ENCODE results near the gene LGALS16.

LGALS16 gene

DNA sequence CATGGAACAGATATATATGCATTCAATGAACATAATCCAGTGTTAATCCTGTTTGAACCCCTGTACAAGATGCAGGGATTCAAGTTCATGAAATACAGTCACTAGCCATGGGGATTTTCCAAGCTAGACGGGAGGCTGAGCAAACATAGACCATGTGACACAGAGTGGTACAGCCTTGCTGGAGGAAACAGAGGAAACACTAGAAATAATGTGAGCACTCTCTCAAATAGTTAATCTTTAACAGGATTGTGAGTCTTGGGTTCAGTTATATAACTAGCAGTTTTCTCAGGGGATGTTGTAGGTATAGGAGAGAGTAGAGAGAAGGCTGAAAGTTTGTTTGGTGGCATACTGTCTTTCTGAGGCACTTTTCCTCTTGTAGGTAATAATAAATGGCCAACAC, 13.9 kb upstream of the LGALS16 start:
- Histone ChIP-seq H4K20me1 (ENCODE audit: insufficient read depth, low read length, poor library complexity, severe bottlenecking) (no peaks in the 10 kb centered on the region), H3K4me3 (ENCODE audit: low read length, poor library complexity, severe bottlenecking) (no peak overlapping the region), H3K9me2 (replicated peaks; ENCODE audit: low read depth, low read length) (no peaks in the 10 kb centered on the region), H3K79me2 (ENCODE audit: insufficient read depth, low read length) (no peaks in the 10 kb centered on the region), H2AFZ (ENCODE audit: low read length) (no peak overlapping the region), H3K9ac (ENCODE audit: low read depth, low read length, poor library complexity, severe bottlenecking) (no peak overlapping the region), H3K27me3 (ENCODE audit: insufficient read depth, low read length, poor library complexity, severe bottlenecking) (no peaks in the 10 kb centered on the region), H3K4me2 (ENCODE audit: low read depth, low read length, poor library complexity, severe bottlenecking) (no peak overlapping the region), H3K36me3 (ENCODE audit: insufficient read depth, low read length) (no peaks in the 10 kb centered on the region), H3K4me1 (ENCODE audit: insufficient read depth, low read length, poor library complexity, severe bottlenecking) (no peaks in the 10 kb centered on the region), H3K9me3 (ENCODE audit: insufficient read depth, low read depth, low read length) (no peaks in the 10 kb centered on the region), H3F3A (ENCODE audit: low read depth) (no peaks in the 10 kb centered on the region)
- no peak for TF ChIP-seq EZH2phosphoT487 (IDR thresholded peaks at IDR 0.05; ENCODE audit: borderline replicate concordance)
- TF ChIP-seq, protein P1, sequence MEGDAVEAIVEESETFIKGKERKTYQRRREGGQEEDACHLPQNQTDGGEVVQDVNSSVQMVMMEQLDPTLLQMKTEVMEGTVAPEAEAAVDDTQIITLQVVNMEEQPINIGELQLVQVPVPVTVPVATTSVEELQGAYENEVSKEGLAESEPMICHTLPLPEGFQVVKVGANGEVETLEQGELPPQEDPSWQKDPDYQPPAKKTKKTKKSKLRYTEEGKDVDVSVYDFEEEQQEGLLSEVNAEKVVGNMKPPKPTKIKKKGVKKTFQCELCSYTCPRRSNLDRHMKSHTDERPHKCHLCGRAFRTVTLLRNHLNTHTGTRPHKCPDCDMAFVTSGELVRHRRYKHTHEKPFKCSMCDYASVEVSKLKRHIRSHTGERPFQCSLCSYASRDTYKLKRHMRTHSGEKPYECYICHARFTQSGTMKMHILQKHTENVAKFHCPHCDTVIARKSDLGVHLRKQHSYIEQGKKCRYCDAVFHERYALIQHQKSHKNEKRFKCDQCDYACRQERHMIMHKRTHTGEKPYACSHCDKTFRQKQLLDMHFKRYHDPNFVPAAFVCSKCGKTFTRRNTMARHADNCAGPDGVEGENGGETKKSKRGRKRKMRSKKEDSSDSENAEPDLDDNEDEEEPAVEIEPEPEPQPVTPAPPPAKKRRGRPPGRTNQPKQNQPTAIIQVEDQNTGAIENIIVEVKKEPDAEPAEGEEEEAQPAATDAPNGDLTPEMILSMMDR (conservative IDR thresholded peaks at IDR 0.05; ENCODE audit: low read length): no peak

DNA sequence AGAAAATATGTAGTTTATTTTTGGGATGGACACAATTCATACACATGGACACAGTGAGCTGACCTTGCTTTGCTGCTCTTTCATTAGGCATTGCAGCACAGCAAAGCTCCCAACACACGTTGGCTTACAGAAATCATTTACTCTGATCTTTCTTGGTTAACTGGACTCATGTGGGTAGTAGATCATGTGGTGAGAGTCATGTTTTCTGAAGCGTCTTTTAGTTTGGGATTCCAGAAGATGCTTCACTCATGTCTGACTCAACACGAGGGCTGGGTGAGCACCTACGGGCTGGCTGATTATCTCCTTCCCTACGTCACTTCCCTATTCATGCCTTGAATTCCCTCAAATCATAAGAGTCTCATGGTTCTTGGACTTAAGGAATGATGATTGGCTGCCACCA, 12.1 kb upstream of the LGALS16 start:
- no peaks in the 10 kb centered on the region for H3K9me2 ChIP-seq (replicated peaks; ENCODE audit: low read depth, low read length)
- H3K9me3 ChIP-seq (ENCODE audit: insufficient read depth, low read depth, low read length): no peaks in the 10 kb centered on the region
- H3K79me2 ChIP-seq (ENCODE audit: insufficient read depth, low read length): no peaks in the 10 kb centered on the region
- H3F3A ChIP-seq (ENCODE audit: low read depth): no peaks in the 10 kb centered on the region
- H3K4me3 ChIP-seq (ENCODE audit: low read length, poor library complexity, severe bottlenecking): no peak overlapping the region
- no peak overlapping the region for H2AFZ ChIP-seq (ENCODE audit: low read length)
- H4K20me1 ChIP-seq (ENCODE audit: insufficient read depth, low read length, poor library complexity, severe bottlenecking): no peaks in the 10 kb centered on the region
- no peak overlapping the region for H3K4me2 ChIP-seq (ENCODE audit: low read depth, low read length, poor library complexity, severe bottlenecking)
- H3K4me1 ChIP-seq (ENCODE audit: insufficient read depth, low read length, poor library complexity, severe bottlenecking): no peaks in the 10 kb centered on the region
- TF ChIP-seq EZH2phosphoT487 (IDR thresholded peaks at IDR 0.05; ENCODE audit: borderline replicate concordance): no peak
- TF ChIP-seq, protein P1 (conservative IDR thresholded peaks at IDR 0.05; ENCODE audit: low read length): no peak
- H3K9ac ChIP-seq (ENCODE audit: low read depth, low read length, poor library complexity, severe bottlenecking): no peak overlapping the region
- H3K36me3 ChIP-seq (ENCODE audit: insufficient read depth, low read length): no peaks in the 10 kb centered on the region
- H3K27me3 ChIP-seq (ENCODE audit: insufficient read depth, low read length, poor library complexity, severe bottlenecking): no peaks in the 10 kb centered on the region

DNA sequence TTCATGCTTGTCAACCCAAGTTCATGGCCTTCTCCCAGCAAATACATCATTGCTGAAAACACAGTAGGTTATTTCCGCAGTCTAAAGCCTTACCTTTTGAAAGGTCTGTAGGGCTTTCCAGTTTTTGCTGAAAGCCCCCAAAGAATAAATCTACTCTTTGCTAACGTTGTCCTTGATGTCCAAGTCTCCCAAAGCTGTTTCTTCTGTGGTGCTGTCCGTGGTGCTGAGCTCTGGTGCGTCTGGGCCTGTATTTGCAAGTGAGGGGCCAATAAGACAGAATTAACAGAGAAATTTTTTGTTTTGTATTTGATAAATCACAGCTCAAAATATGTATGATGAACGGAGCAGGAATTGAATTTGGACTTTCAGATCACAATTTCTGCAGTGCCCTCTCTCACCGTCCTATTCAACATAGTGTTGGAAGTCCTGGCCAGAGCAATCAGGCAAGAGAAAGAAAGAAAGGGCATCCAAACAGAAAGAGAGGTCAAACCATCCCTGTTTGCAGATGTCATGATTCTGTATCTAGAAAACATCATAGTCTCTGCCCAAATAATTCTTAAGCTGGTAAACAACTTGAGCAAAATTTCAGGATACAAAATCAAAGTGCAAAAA, 9.8 kb upstream of the LGALS16 start:
- Histone ChIP-seq H3K9me2 (replicated peaks; ENCODE audit: low read depth, low read length) (no peaks in the 10 kb centered on the region), H2AFZ (ENCODE audit: low read length) (no peak overlapping the region), H3K4me2 (ENCODE audit: low read depth, low read length, poor library complexity, severe bottlenecking) (no peak overlapping the region), H3K9ac (ENCODE audit: low read depth, low read length, poor library complexity, severe bottlenecking) (no peak overlapping the region), H3K9me3 (ENCODE audit: insufficient read depth, low read depth, low read length) (no peaks in the 10 kb centered on the region), H3F3A (ENCODE audit: low read depth) (no peaks in the 10 kb centered on the region), H3K4me3 (ENCODE audit: low read length, poor library complexity, severe bottlenecking) (no peak overlapping the region), H3K79me2 (ENCODE audit: insufficient read depth, low read length) (no peaks in the 10 kb centered on the region), H3K4me1 (ENCODE audit: insufficient read depth, low read length, poor library complexity, severe bottlenecking) (no peaks in the 10 kb centered on the region), H3K27me3 (ENCODE audit: insufficient read depth, low read length, poor library complexity, severe bottlenecking) (no peaks in the 10 kb centered on the region), H3K36me3 (ENCODE audit: insufficient read depth, low read length) (no peaks in the 10 kb centered on the region), H4K20me1 (ENCODE audit: insufficient read depth, low read length, poor library complexity, severe bottlenecking) (no peaks in the 10 kb centered on the region)
- TF ChIP-seq, protein P1 (conservative IDR thresholded peaks at IDR 0.05; ENCODE audit: low read length): no peak
- no peak for TF ChIP-seq EZH2phosphoT487 (IDR thresholded peaks at IDR 0.05; ENCODE audit: borderline replicate concordance)

Data from Loucy (cell line).